GM12874 (cell line): Measurements from ENCODE around the gene OPCML.

ENCODE experiments used
- CTCF ChIP-seq: IDR thresholded peaks from 2 replicates; pipeline ENCODE4 v1.5.1; 2011; ENCODE audit warnings: low read depth, mild to moderate bottlenecking, control low read depth, low read length, moderate library complexity; ENCODE audit not compliant: insufficient read depth

Gene OPCML

GRCh38 chr11:133147625-133148024, 384.7 kb downstream of the OPCML start:
- no peak for TF ChIP-seq CTCF

- TF ChIP-seq CTCF = no peak
Observed at GRCh38 chr11:133146697-133147306, 385.5 kb downstream of the OPCML start.

- no peak for TF ChIP-seq CTCF
Observed at GRCh38 chr11:133137939-133138338, 394.4 kb downstream of the OPCML start.

- no peak for TF ChIP-seq CTCF
Observed at GRCh38 chr11:133137270-133137669, 395.0 kb downstream of the OPCML start.

GRCh38 chr11:133136376-133136775, 395.9 kb downstream of the OPCML start:
- no peak for TF ChIP-seq CTCF

GRCh38 chr11:133134314-133135173, 397.8 kb downstream of the OPCML start:
- peak; percentile 93 for TF ChIP-seq CTCF

GRCh38 chr11:133133606-133134005, 398.7 kb downstream of the OPCML start:
- no peak for TF ChIP-seq CTCF
